ENCODE results near the gene DLG5. TPM values are rescaled to one million over a fixed set of nuclear protein-coding genes. Genes with fewer than 3 reads are reported as not detected.

The DLG5 gene
- total RNA-seq, 1 donor from 2014 or later: 58.4 TPM

DNA sequence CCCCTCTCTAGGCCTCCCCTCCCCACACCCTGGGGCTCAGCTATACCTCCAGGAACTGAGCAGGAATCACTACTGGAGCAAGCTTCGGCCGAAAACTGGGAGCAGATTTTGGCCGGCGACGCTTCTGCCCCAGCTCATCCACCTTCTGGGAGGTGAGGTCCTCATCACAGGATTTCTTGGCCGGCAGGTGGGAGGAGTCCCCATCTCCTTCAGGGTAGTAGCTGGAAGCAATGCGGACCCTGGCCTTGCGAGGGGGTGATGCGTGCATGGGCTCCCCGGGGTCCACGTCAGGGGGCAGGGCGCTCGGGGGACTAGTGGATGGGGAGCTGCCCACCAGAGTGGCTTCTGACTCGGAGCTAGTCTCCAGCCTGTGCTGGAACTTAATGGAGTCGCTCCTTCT is 105.5 kb downstream of the DLG5 start:
- Mint-ChIP-seq H3K4me1 (ENCODE audit: low read depth, unreplicated experiment) (peaks cover 4% of the 10 kb centered on the region), H3K36me3 (ENCODE audit: low read depth, unreplicated experiment) (peaks cover 15% of the 10 kb centered on the region), H3K27ac (ENCODE audit: unreplicated experiment) (no peak overlapping the region), H3K9me3 (ENCODE audit: unreplicated experiment) (no peaks in the 10 kb centered on the region), H3K27me3 (ENCODE audit: low read depth, unreplicated experiment) (no peaks in the 10 kb centered on the region), H3K4me3 (ENCODE audit: unreplicated experiment) (no peak overlapping the region)
- TF ChIP-seq CTCF (IDR thresholded peaks at IDR 0.05; ENCODE audit: insufficient read depth, low read depth, low read length) (no peak), EZH2 (IDR thresholded peaks at IDR 0.05; ENCODE audit: insufficient read depth, low read length) (no peak)
- Histone ChIP-seq H3K4me2 (ENCODE audit: low read length) (no peak overlapping the region), H3K36me3 (ENCODE audit: insufficient read depth, low read length) (peaks cover 13% of the 10 kb centered on the region), H3K4me1 (ENCODE audit: insufficient read depth, low read length) (no peaks in the 10 kb centered on the region), H3K9ac (ENCODE audit: low read length) (no peak overlapping the region), H3K9me3 (ENCODE audit: insufficient read depth, low read depth, low read length) (no peaks in the 10 kb centered on the region), H3K27me3 (ENCODE audit: insufficient read depth, low read length) (no peaks in the 10 kb centered on the region), H3K4me3 (ENCODE audit: insufficient read depth, low read depth, low read length) (no peak overlapping the region), H3K79me2 (ENCODE audit: insufficient read depth, low read length) (no peaks in the 10 kb centered on the region), H2AFZ (ENCODE audit: low read depth, low read length) (no peak overlapping the region), H4K20me1 (ENCODE audit: insufficient read depth, low read length) (no peaks in the 10 kb centered on the region), H3K27ac (ENCODE audit: low read depth, low read length) (no peak overlapping the region)
- no peak for FAIRE-seq
- no peak for DNase-seq (ENCODE audit: low read depth)

DNA sequence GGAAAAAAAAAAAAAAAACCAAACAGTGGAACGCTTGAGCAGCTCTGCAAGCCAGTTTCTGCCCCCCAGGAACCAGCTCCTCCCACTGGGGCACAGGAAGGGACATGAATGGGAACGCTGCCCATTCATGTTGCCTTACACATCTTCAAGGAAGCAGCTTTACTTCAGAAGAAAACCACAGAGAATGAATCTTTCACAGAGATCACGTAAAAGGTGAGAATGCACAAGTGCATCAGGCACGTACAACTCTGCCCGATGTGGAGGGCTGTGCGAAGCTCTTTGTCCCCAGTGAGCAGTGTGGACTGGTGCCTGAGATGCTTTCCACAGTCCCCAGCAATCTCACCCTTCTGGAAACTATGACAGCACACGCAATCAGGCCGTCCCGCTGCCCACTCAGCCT is 106.2 kb downstream of the DLG5 start:
- no peak overlapping the region for H2AFZ ChIP-seq (ENCODE audit: low read depth, low read length)
- H3K27me3 ChIP-seq (ENCODE audit: insufficient read depth, low read length): no peaks in the 10 kb centered on the region
- H4K20me1 ChIP-seq (ENCODE audit: insufficient read depth, low read length): no peaks in the 10 kb centered on the region
- no peak for TF ChIP-seq CTCF (IDR thresholded peaks at IDR 0.05; ENCODE audit: insufficient read depth, low read depth, low read length)
- TF ChIP-seq EZH2 (IDR thresholded peaks at IDR 0.05; ENCODE audit: insufficient read depth, low read length): no peak
- H3K79me2 ChIP-seq (ENCODE audit: insufficient read depth, low read length): no peaks in the 10 kb centered on the region
- FAIRE-seq: no peak
- no peaks in the 10 kb centered on the region for H3K9me3 Mint-ChIP-seq (ENCODE audit: unreplicated experiment)
- H3K36me3 ChIP-seq (ENCODE audit: insufficient read depth, low read length): peaks cover 18% of the 10 kb centered on the region
- no peak overlapping the region for H3K27ac ChIP-seq (ENCODE audit: low read depth, low read length)
- H3K4me2 ChIP-seq (ENCODE audit: low read length): no peak overlapping the region
- no peak overlapping the region for H3K4me3 Mint-ChIP-seq (ENCODE audit: unreplicated experiment)
- peaks cover 4% of the 10 kb centered on the region for H3K4me1 Mint-ChIP-seq (ENCODE audit: low read depth, unreplicated experiment)
- H3K9me3 ChIP-seq (ENCODE audit: insufficient read depth, low read depth, low read length): no peaks in the 10 kb centered on the region
- H3K9ac ChIP-seq (ENCODE audit: low read length): no peak overlapping the region
- no peak overlapping the region for H3K27ac Mint-ChIP-seq (ENCODE audit: unreplicated experiment)
- peaks cover 17% of the 10 kb centered on the region for H3K36me3 Mint-ChIP-seq (ENCODE audit: low read depth, unreplicated experiment)
- no peaks in the 10 kb centered on the region for H3K4me1 ChIP-seq (ENCODE audit: insufficient read depth, low read length)
- no peaks in the 10 kb centered on the region for H3K27me3 Mint-ChIP-seq (ENCODE audit: low read depth, unreplicated experiment)
- H3K4me3 ChIP-seq (ENCODE audit: insufficient read depth, low read depth, low read length): no peak overlapping the region
- peak; percentile 36 for DNase-seq (ENCODE audit: low read depth)

- TF ChIP-seq CTCF (IDR thresholded peaks at IDR 0.05; ENCODE audit: insufficient read depth, low read depth, low read length): no peak
- Mint-ChIP-seq H3K9me3 (ENCODE audit: unreplicated experiment) (no peaks in the 10 kb centered on the region), H3K27me3 (ENCODE audit: low read depth, unreplicated experiment) (no peaks in the 10 kb centered on the region), H3K4me1 (ENCODE audit: low read depth, unreplicated experiment) (peaks cover 4% of the 10 kb centered on the region), H3K27ac (ENCODE audit: unreplicated experiment) (no peak overlapping the region), H3K36me3 (ENCODE audit: low read depth, unreplicated experiment) (peaks cover 17% of the 10 kb centered on the region), H3K4me3 (ENCODE audit: unreplicated experiment) (no peak overlapping the region)
- H3K9me3 ChIP-seq (ENCODE audit: insufficient read depth, low read depth, low read length): no peaks in the 10 kb centered on the region
- no peaks in the 10 kb centered on the region for H3K79me2 ChIP-seq (ENCODE audit: insufficient read depth, low read length)
- H3K27ac ChIP-seq (ENCODE audit: low read depth, low read length): no peak overlapping the region
- H3K4me1 ChIP-seq (ENCODE audit: insufficient read depth, low read length): no peaks in the 10 kb centered on the region
- H3K27me3 ChIP-seq (ENCODE audit: insufficient read depth, low read length): no peaks in the 10 kb centered on the region
- FAIRE-seq (no peak), DNase-seq (ENCODE audit: low read depth) (no peak)
- no peak overlapping the region for H3K4me2 ChIP-seq (ENCODE audit: low read length)
- no peak overlapping the region for H3K9ac ChIP-seq (ENCODE audit: low read length)
- no peak overlapping the region for H2AFZ ChIP-seq (ENCODE audit: low read depth, low read length)
- no peaks in the 10 kb centered on the region for H4K20me1 ChIP-seq (ENCODE audit: insufficient read depth, low read length)
- H3K4me3 ChIP-seq (ENCODE audit: insufficient read depth, low read depth, low read length): no peak overlapping the region
- peaks cover 22% of the 10 kb centered on the region for H3K36me3 ChIP-seq (ENCODE audit: insufficient read depth, low read length)
These were observed 107.1 kb downstream of the DLG5 start for GRCh38 chr10:77819210-77820112.

Data from astrocyte (in vitro differentiated cells and primary cell).